ENCODE measurements around the gene ACO2.

The ACO2 gene

DNA sequence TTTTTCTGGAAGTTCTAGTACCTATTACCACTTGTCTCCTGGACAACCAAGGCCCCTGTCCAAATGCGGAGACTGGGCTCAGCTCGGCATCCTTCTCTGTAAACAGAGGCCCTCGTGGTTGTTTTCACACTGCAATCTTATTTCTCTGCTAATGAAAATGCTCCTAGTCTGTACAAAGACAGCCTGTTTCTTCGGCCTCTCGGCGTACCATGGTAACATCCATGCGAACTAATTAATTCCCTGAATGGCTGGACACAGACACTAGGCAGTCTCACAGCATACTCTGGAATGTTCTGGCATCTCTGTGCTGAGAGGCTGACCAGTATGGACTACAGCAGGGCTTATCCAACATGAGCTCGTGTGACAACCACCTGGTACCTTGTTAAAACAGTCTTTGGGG, 69.7 kb downstream of the ACO2 start:
- H3F3A ChIP-seq (ENCODE audit: low read depth) = no peaks in the 10 kb centered on the region
- no peaks in the 10 kb centered on the region for H3K36me3 ChIP-seq (ENCODE audit: insufficient read depth, low read length)
- H3K79me2 ChIP-seq (ENCODE audit: insufficient read depth, low read length) = peaks cover 31% of the 10 kb centered on the region
- H3K9me3 ChIP-seq (ENCODE audit: insufficient read depth, low read depth, low read length) = no peaks in the 10 kb centered on the region
- H3K4me1 ChIP-seq (ENCODE audit: insufficient read depth, low read length, poor library complexity, severe bottlenecking) = peaks cover 19% of the 10 kb centered on the region
- TF ChIP-seq EZH2phosphoT487 (IDR thresholded peaks at IDR 0.05; ENCODE audit: borderline replicate concordance) (no peak), CTCF (conservative IDR thresholded peaks at IDR 0.05; ENCODE audit: low read length) (no peak)
- no peak overlapping the region for H3K9ac ChIP-seq (ENCODE audit: low read depth, low read length, poor library complexity, severe bottlenecking)
- H3K4me3 ChIP-seq (ENCODE audit: low read length, poor library complexity, severe bottlenecking) = no peak overlapping the region
- H3K4me2 ChIP-seq (ENCODE audit: low read depth, low read length, poor library complexity, severe bottlenecking) = no peak overlapping the region
- no peak overlapping the region for H2AFZ ChIP-seq (ENCODE audit: low read length)
- H4K20me1 ChIP-seq (ENCODE audit: insufficient read depth, low read length, poor library complexity, severe bottlenecking) = peaks cover 13% of the 10 kb centered on the region
- no peaks in the 10 kb centered on the region for H3K27me3 ChIP-seq (ENCODE audit: insufficient read depth, low read length, poor library complexity, severe bottlenecking)
- H3K9me2 ChIP-seq (replicated peaks; ENCODE audit: low read depth, low read length) = no peaks in the 10 kb centered on the region

DNA sequence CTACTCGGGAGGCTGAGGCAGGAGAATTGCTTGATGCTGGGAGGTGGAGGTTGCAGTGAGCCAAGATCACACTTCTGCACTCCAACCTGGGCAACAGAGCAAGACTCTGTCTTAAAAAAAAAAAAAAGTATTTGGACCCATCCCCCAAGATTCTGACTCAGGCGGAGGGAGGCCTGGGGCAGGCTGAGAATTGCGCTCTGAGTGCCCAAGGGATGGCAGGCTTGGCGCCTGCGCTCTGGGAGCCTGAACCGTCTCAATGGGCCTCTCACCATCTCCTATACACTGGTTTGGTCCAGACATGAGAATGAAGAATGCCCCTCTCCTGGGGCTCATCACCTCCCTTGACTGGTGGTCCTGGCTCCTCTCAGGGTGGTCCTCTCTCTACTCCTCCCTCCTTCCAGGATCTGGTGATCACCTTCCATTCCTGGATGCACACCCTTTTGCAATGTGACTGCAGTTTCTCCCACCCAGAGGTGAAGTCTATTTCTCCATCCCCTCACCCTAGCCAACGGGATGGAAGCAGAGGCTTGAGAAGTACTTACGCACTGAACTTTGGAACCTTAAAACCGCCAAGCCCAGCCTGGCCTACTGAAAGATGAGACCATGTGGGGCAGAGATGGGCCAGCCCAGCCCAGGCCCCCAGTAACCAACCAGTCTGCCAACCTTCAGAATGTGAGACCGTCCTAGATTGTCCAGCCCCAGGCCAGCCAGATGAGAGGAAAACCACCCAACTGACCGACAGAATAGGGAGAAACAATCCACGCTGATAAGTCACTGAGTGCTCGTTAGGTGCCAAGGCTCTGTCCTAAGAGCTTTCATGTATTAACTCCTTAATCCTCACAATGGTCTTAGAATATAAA, 70.5 kb downstream of the ACO2 start:
- peaks cover 20% of the 10 kb centered on the region for H3K4me1 ChIP-seq (ENCODE audit: insufficient read depth, low read length, poor library complexity, severe bottlenecking)
- no peak overlapping the region for H3K9ac ChIP-seq (ENCODE audit: low read depth, low read length, poor library complexity, severe bottlenecking)
- H2AFZ ChIP-seq (ENCODE audit: low read length) = no peak overlapping the region
- H4K20me1 ChIP-seq (ENCODE audit: insufficient read depth, low read length, poor library complexity, severe bottlenecking) = peaks cover 13% of the 10 kb centered on the region
- no peaks in the 10 kb centered on the region for H3K36me3 ChIP-seq (ENCODE audit: insufficient read depth, low read length)
- no peak overlapping the region for H3K4me2 ChIP-seq (ENCODE audit: low read depth, low read length, poor library complexity, severe bottlenecking)
- H3K79me2 ChIP-seq (ENCODE audit: insufficient read depth, low read length) = peaks cover 38% of the 10 kb centered on the region
- no peaks in the 10 kb centered on the region for H3F3A ChIP-seq (ENCODE audit: low read depth)
- H3K4me3 ChIP-seq (ENCODE audit: low read length, poor library complexity, severe bottlenecking) = no peak overlapping the region
- H3K9me2 ChIP-seq (replicated peaks; ENCODE audit: low read depth, low read length) = no peaks in the 10 kb centered on the region
- TF ChIP-seq EZH2phosphoT487 (IDR thresholded peaks at IDR 0.05; ENCODE audit: borderline replicate concordance) (no peak), CTCF (conservative IDR thresholded peaks at IDR 0.05; ENCODE audit: low read length) (no peak)
- H3K9me3 ChIP-seq (ENCODE audit: insufficient read depth, low read depth, low read length) = no peaks in the 10 kb centered on the region
- no peaks in the 10 kb centered on the region for H3K27me3 ChIP-seq (ENCODE audit: insufficient read depth, low read length, poor library complexity, severe bottlenecking)

- peaks cover 13% of the 10 kb centered on the region for H4K20me1 ChIP-seq (ENCODE audit: insufficient read depth, low read length, poor library complexity, severe bottlenecking)
- no peaks in the 10 kb centered on the region for H3K36me3 ChIP-seq (ENCODE audit: insufficient read depth, low read length)
- peaks cover 38% of the 10 kb centered on the region for H3K79me2 ChIP-seq (ENCODE audit: insufficient read depth, low read length)
- no peak overlapping the region for H2AFZ ChIP-seq (ENCODE audit: low read length)
- TF ChIP-seq CTCF (conservative IDR thresholded peaks at IDR 0.05; ENCODE audit: low read length) (no peak), EZH2phosphoT487 (IDR thresholded peaks at IDR 0.05; ENCODE audit: borderline replicate concordance) (no peak)
- H3K9me3 ChIP-seq (ENCODE audit: insufficient read depth, low read depth, low read length) = no peaks in the 10 kb centered on the region
- H3K9me2 ChIP-seq (replicated peaks; ENCODE audit: low read depth, low read length) = no peaks in the 10 kb centered on the region
- no peaks in the 10 kb centered on the region for H3F3A ChIP-seq (ENCODE audit: low read depth)
- peak overlapping the region; percentile 90 for H3K4me2 ChIP-seq (ENCODE audit: low read depth, low read length, poor library complexity, severe bottlenecking)
- H3K4me3 ChIP-seq (ENCODE audit: low read length, poor library complexity, severe bottlenecking) = no peak overlapping the region
- H3K9ac ChIP-seq (ENCODE audit: low read depth, low read length, poor library complexity, severe bottlenecking) = no peak overlapping the region
- no peaks in the 10 kb centered on the region for H3K27me3 ChIP-seq (ENCODE audit: insufficient read depth, low read length, poor library complexity, severe bottlenecking)
- H3K4me1 ChIP-seq (ENCODE audit: insufficient read depth, low read length, poor library complexity, severe bottlenecking) = peaks cover 24% of the 10 kb centered on the region
Observed at GRCh38 chr22:41540006-41540315, 71.0 kb downstream of the ACO2 start.
